GM18511 (cell line): ENCODE data around the gene CEMIP.

Experiments used
- ATAC-seq: cut with Tn5 transposase; IDR thresholded peaks from one replicate; pipeline ENCODE4 v1.9.1; 2021; ENCODE audit warnings: mild to moderate bottlenecking, moderate library complexity; ENCODE audit not compliant: unreplicated experiment

CEMIP gene

DNA sequence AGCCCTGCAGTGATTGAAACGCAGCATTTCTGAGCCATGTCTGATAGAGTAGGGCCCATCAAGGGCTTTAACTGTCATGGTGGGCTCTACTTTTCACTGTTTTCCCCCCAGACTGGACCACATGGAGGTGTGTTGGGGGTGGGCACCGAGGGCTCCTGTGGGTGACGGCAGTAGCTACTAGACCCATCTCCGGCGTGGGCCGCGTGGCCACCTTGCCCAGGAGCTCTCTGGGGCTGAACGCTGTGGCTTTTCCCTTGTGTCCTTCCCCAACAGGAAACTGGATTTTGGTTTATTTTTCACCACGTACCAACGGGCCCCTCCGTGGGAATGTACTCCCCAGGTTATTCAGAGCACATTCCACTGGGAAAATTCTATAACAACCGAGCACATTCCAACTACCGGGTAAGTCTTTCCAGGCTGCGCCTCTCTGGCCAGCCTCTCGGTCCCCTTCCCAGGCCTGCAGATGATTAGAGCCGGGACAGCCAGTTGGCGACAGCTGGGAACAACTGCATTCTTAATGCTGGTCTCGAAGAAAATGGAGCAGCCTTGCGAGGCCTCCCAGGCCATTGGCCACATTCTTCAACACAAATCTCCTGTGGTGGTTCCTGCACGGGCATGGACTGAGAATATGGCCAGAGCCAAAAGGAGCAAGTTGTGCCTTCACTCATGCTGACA, 142.7 kb downstream of the CEMIP start:
- ATAC-seq = no peak

DNA sequence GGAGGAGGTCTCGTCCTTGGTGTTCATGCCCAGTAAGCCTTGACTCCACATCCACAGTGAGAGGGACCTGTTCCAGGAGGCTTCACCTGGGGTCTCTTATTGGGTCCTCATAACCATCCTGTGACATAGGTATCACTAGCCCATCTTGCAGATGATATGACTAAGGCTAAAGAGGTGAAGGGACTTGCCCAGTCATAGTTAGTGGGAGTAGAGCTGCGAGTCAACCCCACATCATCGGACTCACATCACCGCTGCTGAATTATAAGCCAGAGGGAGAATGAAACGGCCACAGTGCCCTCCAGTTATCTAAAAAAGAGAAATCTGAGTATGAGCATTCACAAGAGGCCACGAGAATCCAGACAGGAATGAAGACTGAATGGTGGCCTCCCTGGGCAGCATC, 144.5 kb downstream of the CEMIP start:
- no peak for ATAC-seq

DNA sequence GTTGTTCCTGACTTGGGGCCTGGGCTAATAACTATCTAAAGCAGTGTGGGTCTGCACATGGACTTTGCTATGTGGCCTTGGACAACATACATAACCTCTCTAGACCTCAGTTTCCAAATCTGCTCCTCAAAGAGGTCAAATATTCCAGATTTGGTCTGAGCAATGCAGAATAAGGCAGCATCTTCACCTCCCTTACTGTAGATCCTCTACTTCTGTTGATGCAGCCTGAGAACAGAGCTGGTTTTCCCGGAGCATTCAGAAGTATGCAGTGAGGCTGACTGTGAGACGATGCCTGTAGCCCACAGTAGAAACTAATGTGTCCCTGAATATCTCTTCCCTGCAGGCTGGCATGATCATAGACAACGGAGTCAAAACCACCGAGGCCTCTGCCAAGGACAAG, 145.1 kb downstream of the CEMIP start:
- no peak for ATAC-seq

DNA sequence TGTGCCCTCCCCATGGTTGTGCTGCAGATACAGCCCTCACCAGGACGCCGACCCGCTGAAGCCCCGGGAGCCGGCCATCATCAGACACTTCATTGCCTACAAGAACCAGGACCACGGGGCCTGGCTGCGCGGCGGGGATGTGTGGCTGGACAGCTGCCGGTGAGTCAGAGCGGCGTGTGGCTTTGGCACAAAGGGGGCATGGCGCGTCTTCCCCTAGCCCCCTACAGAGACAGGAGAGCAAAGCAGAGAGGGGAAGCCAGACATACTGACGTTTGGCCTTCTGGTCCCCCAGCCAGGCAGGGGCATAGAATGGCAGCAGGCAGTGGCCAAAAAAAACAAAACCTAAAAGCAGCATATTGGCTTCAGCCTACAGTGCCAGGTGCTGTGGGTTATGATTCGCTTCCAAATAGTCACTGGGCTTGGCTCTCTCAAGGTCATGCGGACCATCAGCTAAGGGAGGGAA, 146.5 kb downstream of the CEMIP start:
- no peak for ATAC-seq

DNA sequence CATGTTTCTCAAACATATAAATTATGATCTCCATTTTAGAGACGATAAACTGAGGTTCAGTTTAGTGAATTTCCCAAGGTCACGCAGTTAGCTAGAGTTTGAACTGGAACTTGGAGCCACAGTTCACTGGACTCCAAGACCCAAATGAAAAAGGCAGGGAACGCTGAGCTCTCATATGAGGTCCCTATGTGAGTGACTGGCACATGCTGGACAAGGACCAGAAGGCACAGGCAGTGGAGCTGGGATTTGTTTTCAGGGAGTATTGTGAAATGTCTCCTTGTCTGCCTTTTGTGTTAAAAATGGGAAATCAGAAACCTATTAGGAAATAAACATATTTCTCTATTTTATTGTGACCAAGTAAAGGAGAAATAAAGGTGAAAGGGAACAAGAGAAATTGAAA, 147.0 kb downstream of the CEMIP start:
- ATAC-seq = no peak

DNA sequence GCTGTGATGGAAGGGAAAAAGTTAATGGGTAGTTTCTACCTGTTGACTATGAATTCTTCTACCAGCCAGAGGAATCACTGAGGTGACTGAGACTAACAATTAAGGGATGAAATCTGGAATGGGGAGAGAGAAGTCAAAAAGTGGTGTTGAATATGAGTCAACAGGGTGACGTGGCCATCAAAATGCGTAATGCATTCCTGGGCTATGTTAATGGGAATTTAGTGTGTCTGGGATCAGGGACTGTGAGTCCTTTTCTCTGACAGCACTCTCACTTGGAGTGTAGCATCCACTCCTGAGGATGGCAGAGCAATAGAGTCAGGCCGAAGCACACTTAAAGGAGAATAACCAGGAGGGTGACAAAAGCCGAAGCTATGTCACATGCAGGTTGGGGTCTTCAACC, 150.1 kb downstream of the CEMIP start:
- no peak for ATAC-seq

DNA sequence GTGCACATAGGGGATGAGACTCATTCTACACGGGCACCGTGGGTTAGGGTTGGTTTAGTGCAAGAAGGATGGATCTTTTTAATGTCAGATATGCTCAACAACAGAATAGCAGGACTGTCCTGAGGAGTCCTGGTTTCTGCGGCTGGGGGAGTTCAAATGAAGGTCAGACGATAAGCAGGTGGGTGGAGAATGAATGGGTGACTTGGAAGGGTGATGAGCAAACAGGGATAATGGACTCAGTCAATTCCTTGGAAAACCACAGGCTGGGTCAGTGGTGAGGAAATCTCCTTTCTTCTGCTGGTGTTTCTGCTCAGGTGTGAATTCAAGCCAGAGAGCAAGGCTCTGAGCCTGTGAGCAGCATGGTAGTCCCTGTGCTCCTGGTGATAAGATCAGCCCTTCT, 150.5 kb downstream of the CEMIP start:
- no peak for ATAC-seq

DNA sequence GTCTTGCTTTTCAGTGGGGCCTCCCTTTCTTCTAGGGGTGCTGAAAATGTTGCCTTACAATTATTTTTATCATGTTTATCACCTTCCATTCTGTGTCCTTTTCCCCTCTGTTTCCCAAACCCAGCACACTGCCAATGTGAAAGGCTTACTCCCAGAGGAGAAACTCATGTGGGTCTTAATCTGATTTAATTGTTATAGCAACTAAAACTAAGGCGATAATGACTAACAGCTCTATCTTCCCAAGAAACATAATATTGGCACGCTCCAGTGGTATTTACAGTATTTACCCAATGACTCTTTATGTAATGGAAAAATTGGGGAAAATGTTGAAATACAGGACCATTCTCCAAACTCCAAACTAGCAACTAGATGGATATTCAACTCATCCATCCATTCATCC, 152.0 kb downstream of the CEMIP start:
- ATAC-seq = no peak

DNA sequence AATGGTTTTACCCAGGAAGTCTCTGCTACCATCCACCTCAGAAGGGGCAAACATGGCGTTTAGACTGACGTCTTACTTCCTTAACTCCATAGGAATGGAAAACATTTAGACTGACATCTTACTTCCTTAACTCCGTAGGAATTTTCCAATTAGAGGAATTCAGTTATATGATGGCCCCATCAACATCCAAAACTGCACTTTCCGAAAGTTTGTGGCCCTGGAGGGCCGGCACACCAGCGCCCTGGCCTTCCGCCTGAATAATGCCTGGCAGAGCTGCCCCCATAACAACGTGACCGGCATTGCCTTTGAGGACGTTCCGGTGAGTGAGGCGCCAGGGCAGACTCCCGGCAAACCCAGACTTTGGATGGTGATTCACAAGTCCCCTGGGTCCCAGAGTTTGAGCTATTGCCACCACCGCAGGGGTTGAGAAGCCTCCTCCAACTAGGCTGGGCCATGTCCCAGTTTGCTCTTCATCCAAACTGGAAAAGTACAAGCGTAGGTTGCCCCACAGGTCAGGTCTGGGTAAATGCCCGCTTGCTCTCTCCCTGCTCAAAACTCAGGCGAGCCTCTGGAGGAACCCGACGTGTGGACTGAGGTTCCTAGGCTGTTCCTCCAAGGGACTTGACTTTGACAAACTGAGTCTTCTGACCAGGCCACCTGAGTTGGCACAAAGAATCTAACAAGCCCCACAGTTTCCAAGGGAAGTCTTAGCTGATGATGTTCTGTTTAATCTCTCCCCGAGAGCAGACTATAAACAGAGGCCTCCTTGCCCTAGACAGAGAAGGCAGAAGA, 152.7 kb downstream of the CEMIP start:
- ATAC-seq = no peak

DNA sequence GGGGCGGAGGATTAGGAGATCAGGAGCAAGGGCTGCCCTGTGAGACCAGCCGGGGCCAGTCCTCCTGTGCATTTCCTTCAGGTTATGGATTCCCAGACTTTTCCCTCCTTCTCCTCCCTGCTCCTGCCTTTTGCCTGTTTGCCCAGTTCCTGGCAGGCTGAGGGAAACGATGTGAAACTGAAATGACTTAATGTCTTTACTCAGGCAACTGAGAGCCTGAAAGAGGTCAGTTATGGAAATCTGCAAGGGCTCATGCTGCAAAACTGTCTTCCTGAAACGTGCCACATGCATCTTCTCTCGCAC, 153.3 kb downstream of the CEMIP start:
- no peak for ATAC-seq

DNA sequence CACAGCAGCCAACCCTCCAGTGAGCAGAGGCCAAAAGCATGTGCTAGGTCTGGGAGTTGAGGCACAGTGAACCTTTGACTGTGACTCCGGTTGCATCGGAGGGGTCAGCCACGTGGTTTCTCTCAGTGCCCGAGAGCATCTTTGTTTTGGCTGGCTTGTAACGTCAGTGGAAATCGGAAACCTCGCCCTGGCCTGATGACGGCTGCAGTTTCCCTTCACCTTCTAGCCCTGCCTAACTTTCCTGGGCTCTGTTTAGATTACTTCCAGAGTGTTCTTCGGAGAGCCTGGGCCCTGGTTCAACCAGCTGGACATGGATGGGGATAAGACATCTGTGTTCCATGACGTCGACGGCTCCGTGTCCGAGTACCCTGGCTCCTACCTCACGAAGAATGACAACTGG, 153.8 kb downstream of the CEMIP start:
- ATAC-seq = no peak

DNA sequence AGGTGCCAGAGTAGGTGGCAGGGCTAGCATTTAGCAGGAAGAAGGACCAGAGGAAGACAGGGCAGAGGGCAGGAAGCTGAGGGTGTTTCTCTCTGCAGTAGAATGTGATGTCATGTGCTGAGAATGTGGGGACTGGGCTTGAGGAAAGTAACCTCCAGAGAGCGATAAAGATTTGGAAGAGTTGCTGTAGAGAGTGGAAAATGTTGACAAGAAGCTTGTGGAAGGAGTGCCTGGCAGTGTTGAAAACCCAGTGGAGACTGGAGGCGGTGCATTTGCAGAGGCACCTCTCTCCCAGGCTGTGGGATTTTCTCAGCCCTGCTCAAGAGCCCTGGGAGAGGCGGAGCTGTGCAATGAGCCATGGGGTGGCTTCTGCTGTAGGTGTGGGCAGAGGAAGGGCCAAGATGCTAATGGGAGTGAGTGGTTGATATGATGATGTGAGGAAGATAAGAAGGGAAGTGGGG, 155.6 kb downstream of the CEMIP start:
- no peak for ATAC-seq

DNA sequence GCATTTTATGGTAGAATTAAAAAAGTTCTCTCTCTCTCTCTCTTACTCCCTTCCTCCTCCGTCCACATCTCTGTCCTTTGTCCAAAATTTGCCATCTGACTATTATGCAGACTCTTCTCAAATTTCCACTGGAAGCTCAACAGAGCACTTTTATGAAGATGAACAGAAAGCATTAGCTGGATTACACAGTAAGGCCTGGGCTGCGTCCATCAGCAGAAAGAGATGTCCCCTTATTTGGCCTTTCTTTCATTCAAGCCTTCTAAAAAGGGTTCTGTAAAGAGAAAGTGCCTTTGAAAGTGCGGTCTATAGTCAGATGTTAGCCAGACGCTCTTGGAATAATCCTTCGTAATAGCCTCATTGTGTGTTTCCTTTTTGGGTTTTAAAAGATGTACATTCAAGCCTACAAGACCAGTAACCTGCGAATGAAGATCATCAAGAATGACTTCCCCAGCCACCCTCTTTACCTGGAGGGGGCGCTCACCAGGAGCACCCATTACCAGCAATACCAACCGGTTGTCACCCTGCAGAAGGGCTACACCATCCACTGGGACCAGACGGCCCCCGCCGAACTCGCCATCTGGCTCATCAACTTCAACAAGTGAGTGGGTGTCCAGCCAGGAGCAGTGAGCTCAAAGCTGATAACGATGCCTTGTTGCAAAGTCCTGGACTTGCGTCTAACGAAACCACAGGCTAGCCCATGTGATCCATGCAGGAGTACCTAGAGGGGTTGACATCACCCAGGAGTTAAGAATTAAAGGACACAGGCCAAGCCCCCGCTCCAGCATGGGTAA, 157.3 kb downstream of the CEMIP start:
- no peak for ATAC-seq

DNA sequence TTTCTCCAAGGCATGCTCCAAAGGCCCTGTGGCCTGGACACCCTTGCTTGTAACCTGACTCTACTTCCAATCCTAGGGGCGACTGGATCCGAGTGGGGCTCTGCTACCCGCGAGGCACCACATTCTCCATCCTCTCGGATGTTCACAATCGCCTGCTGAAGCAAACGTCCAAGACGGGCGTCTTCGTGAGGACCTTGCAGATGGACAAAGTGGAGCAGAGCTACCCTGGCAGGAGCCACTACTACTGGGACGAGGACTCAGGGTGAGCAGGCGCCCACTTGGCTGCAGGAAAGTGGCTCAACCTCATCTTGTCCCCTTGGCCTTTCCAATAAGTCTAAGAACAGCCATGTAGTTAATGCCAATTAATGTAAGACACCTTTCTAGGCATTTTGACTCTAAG, 158.5 kb downstream of the CEMIP start:
- no peak for ATAC-seq

DNA sequence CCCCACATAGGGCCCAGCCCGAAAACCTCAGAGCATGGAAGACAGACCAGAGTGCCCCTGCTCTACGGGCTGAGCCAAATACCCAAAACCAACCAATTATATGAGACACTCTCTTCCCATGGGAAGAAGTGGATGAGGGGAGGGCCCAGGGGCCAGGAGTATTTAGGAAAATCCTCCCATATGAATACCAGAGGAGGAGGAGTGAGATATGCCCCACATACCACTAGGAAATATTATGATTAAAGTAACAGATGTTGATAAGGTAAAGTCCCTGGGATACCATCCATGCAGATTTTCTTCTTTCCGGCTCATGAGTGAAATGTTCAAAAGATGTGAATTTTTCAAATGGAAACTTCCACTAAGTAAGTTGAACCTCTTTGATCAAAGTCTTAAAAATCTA, 160.0 kb downstream of the CEMIP start:
- no peak for ATAC-seq

DNA sequence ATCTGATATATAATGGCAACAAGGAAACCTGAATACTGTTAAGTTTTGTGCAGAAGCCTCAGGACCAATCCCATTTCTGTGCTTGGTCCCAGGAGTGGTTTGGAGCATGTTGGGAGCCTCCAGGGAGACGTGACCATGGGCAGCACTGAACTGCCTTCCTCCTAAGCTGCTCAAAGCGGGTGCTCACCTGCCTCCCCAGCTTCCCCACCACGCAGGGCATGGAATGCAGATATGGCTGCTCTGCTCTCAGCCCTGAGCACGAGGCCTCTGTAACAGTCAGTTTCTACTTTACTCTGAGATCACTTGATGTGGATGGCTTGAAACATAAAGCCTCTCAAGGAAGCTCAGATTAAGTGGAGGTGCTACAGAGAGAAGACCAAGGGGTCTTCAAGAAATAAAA, 161.2 kb downstream of the CEMIP start:
- ATAC-seq = no peak

DNA sequence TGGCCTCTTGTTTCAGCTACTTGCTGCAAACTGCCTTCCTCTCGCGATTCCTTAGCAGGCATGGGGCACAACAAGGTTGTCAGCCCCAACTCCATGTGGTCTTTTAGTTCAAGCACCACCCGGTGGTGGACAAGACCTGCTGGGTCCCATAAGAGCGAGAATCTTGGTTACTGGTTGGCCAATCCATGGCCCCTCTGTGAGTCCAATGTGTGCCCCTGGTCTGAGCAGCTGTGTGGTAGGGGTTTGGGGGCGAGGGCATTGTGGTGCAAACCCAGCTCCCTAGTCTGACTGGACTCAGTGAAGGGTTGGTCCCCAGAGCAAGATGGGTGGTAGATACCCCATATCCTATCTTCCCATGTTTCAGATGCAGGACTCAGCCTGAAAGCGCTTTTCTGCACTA, 161.7 kb downstream of the CEMIP start:
- ATAC-seq = no peak

DNA sequence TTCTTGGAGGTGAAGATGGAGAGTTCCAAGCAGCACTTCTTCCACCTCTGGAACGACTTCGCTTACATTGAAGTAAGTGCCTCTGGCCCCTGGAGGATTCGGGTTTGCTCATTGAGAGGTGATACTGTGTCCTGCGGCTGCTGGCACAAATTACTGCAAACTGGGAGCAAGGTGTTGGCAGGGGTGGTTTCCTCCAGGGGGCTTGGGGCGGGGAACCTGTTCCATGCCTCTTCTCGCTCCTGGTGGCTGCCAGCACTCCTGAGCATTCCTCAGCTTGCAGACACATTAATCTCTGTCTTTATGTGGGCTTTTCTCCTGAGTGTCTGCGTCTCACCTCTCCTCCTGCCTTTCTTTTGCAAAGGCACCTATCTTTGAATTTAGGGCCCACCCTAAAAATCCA, 163.1 kb downstream of the CEMIP start:
- ATAC-seq = no peak

DNA sequence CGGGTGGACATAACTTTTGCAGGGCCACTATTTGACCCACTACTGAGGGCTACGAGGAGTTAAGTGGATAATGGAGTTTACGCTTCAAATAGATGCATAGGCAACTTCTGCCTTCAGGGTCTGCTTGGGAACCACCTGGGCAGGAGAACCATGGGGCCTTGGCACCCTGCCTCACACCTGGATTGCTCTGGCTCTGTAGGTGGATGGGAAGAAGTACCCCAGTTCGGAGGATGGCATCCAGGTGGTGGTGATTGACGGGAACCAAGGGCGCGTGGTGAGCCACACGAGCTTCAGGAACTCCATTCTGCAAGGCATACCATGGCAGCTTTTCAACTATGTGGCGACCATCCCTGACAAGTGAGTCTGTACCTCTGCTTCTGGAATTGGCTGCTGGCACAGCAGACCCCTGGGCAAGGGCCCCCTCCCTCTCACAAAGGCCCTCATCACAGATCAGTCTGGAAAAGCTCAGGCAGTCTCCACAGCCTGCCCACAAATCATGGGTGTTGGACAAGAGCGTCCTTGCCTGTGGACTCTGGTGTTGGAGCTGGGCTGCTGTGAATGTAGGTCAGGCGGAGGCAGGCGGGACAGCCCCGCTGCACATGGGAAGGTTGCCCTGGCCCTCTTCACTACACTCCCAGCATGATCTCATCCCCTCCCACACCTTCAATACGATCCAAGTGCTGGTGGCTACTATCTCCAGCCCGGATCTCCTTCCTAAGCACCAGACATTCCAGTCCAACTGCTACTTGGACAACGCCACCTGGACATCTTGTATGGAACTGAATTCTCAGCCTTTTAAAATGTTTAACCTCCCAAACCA, 163.8 kb downstream of the CEMIP start:
- no peak for ATAC-seq

DNA sequence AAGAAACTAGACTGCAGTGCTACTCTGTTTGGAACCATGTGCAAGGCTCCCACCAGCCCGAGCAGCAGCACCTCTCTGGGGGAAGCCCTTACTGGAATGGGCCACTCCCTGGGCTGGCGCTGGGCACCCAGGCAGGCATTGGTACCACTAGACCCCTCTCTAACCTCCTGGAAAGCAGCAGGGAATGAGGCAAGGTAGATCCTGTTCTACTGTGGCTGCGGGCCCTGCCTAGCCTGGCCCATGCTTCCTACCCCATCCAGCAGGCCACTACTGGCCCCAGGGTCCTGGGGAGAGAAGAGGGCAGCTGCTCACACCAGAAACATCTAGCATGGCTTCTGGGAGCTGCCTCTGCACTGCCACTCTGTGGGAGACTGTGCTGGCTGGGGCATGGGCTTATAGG, 165.6 kb downstream of the CEMIP start:
- ATAC-seq = no peak

DNA sequence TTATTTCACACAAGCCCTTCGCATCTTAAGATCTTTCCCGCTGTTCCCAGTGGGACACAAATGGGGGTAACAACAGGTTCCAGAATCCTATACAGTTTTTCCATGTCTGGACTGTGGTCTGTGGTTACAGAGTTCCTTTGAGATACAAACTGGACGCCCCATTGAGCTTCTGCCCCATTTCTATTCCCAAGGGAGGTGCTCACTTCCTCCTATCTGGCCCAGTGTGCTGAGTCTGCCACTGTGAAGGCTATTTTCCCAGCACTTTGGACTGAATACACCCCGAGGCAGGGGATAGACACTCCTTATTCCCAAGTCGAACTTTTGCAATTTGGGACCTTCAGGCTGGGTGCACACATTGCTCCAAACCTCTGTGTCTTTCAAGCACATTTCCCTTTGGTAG, 166.4 kb downstream of the CEMIP start:
- ATAC-seq = no peak
